HG03097 (cell line): ENCODE results near the gene EFCAB11.
A peak's percentile ranks its signal among the peaks of the same experiment; 100 is the strongest.

ENCODE experiments used
- ATAC-seq: cut with Tn5 transposase; IDR thresholded peaks from one replicate; pipeline ENCODE4 v1.9.1; 2021; ENCODE audit not compliant: unreplicated experiment, low FRiP score

The EFCAB11 gene

GRCh38 chr14:89779707-89780106 is 174.8 kb downstream of the EFCAB11 start:
- ATAC-seq, result no peak

- no peak for ATAC-seq
These were observed 178.6 kb downstream of the EFCAB11 start for GRCh38 chr14:89775946-89776345.

- ATAC-seq, result no peak
These were observed 179.4 kb downstream of the EFCAB11 start for GRCh38 chr14:89775151-89775550.

- ATAC-seq, result peak; percentile 61
These were observed 180.8 kb downstream of the EFCAB11 start for GRCh38 chr14:89773644-89774316.

DNA sequence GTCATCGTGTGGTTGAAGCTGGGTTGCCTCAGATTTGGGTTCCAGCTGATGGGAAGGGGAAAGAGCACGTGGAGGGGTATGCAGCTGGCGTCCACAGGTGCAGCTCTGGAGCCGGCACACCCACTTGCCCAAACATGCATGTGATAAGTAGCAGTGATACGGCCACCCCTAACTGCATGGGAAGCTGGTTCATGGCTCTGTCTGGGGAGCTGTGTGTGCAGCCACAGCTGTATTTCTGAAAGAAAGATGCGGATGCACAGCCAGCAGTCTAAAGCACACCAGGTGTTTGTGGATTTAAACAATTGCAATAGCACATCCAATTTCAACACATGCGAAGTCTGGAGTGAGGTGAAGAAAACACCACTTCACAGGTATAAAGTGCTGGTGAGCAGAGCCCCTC is 181.4 kb downstream of the EFCAB11 start:
- peak; percentile 32 for ATAC-seq

DNA sequence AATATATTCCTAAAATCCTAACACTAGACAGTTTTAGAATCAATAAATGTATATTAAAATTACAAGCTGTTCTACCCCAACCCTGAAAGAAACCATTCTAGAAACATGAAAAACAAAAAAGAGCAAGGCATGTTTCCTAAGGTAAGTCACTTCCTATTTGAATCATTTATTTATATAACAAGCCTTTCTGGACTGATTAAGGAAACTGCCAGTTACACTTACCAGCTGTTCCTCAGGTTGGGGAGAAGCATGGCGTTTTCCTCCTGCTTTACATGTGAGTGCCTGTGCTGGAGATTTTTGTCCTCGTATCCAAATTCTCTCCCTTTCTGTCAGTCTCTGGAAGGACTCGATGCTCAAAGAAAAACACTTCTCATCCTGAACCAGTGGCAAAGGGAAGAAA is 183.3 kb downstream of the EFCAB11 start:
- ATAC-seq, result no peak

DNA sequence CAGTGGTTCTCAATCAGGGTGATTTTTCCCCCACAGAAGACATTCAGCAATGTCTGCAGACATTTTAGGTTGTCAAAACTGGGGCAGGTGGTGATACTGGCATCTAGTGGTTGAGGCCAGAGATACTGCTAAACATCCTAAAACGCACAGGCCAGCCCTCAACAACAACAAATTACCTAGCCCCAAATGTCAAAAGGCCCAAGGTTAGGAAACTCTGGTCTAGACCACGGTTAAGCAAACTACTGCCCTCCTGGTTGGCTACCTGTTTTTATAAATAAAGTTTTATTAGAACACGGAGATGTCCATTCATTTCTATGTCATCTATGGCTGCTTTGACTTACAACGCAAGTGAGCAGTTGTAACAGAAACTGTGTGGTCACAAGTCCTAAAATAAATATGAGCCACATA is 186.7 kb downstream of the EFCAB11 start:
- ATAC-seq, result peak; percentile 57

GRCh38 chr14:89767131-89767530 is 187.4 kb downstream of the EFCAB11 start:
- ATAC-seq, result no peak

DNA sequence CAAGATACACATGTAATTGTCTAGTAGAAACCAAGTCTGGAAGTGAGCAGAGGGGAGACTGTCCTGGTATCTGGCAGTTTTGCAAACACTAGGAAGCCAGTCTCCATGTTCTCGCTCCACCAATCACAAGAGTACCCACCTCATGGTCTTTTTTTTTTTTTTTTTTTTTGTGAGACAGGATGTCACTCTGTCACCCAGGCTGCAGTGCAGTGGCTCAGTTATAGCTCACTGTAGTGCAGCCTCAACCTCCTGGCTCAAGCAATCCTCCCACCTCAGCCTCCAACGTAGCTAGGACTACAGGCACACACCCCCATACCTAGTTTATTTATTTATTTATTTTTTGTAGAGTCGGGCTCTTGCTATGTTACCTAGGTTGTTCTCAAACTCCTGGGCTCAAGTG is 189.2 kb downstream of the EFCAB11 start:
- no peak for ATAC-seq

DNA sequence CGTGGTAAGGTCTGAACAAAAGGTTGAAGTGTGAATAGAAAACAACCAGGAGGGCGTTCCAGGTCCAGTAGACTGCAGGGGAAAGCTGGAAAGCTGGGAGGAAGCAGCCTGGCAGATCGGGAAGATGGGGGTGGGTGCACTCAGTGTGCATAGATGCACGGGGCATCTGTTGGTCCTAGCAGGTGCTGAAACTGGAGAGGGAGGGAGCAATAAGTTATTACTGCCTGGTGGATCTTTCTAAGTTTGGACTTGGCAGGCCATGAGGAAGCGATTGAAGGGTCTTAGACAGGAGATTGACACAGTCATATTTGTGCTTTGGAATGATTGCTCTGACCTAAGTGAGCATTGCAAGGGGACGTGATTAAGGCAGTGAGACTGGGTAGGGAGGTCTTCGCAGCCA is 194.4 kb downstream of the EFCAB11 start:
- ATAC-seq, result no peak

DNA sequence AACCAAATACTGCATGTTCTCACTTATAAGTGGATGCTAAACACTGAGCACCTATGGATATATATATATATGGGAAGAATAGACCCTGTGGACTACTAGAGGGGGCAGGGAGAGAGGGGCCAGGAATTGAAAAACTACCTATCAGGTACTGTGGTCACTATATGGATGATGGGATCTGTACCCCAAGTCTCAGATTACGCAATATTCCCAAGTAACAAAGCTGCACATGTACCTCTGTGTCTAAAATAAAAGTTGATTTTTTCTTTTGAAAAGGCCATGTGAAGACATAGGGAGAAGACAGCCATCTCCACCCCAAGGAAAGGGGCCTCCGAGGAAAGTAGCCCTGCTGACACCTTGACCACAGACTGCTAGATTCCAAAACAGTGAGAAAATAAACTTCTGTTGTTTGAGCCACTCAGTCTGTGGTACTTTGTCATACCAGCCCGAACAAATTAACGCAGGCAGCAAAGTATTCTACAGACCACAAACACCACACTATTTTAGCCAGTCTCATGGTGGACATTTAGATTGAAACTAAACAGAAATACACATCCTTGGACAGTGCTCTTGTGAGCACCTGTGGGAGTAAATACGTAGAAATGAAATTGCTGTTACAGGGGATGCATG is 197.1 kb downstream of the EFCAB11 start:
- no peak for ATAC-seq

GRCh38 chr14:89755816-89756215 is 198.7 kb downstream of the EFCAB11 start:
- no peak for ATAC-seq

DNA sequence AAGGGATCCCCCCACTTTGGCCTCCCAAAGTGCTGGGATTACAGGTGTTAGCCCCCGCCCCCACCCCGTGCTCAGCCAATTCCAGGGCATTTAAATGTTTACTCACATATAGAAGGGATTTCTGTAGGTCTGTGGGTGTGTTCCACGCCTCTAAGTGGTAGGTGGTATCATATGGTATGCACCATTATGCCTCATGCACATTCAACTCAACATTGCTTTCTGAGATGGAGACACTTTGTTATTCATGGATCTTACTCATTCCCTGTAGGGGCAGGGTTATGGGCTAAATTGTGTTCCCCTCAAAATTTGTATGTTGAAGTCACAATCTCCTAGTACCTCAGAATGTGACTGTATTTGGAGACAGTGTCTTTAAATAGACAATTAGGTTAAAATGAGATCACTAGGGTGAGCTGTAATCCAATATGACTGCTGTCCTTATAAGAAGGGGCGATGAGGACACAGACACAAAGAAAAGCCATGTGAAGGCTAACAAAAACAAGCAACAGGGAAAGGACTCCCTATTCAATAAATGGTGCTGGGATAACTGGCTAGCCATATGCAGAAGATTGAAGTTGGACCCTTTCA is 200.6 kb downstream of the EFCAB11 start:
- ATAC-seq, result no peak

DNA sequence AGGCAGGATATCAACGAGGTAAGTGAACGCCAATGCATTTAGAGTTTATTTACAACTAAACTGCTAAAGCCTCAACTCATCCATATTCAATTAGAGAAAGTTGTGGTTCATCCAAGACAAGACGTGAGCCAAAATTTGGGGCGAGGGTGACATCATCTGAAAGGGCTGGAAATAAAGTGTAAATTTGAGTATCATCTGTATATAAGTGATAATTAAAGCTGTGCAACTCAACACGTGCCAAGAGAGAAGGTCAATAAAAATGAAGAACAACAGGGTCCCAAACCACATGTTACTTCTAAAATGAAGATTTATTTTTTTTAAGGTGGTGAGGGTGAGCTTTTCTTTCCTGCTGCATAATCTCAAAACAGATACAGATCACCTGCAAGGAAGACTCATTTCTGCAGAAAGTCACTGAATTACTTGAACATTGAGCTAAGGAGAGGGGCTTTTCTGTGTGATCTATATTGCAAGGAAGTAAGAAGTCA is 203.6 kb downstream of the EFCAB11 start:
- no peak for ATAC-seq

GRCh38 chr14:89750281-89750755 is 204.2 kb downstream of the EFCAB11 start:
- no peak for ATAC-seq

DNA sequence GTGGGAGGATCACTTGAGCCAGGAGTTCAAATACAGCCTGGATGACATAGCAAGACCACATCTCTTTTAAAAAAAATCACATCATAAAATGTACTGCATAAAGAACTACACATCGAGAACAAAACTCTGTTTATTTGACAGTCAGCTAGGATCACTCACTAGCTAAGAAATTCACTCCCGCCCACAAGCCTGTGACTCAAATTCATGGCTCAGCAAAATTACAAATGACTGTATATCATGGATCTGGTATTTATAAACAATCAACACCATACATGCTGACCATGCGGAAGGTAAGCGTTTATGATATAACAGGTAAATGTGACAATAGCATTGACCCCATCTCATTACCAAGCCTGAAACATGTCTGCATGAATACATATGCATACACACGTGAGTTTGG is 206.5 kb downstream of the EFCAB11 start:
- ATAC-seq, result no peak

DNA sequence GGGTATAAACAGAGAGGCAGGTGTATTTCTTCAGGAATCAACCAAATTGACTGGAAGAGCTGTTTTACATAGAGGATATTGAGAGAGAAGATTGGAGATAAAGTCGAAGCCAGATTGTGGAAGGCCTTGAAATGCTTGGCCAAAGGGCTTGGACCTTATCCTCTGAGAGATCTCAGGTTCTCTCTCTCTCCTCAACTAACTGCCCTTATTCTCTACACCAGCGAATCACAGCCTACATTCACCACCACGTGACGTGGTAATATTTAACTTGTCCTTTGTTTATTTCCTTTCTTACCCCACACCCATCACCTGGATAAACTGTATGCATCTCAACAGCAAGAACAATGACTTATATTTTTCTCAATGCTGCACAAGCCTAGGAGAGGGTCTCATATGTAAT is 207.4 kb downstream of the EFCAB11 start:
- ATAC-seq, result no peak

DNA sequence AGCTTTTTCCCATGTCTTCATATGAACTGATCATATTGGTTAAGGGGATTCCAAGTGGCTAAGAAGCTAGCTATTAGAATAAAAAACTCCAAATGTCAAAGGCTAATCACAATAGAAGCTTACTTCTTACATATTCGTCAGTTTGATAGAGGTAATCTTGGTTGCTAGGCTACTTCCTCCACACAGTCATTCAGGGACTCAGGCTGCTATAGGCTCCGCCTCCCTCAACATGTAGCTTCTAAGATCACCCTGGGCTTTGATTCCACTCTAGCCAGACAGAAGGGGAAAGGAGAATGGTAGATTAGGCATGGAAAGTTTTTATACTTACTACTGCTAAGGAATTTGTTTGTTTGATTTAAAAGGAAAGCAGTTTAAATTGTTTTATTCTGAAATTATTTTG is 207.9 kb downstream of the EFCAB11 start:
- no peak for ATAC-seq

DNA sequence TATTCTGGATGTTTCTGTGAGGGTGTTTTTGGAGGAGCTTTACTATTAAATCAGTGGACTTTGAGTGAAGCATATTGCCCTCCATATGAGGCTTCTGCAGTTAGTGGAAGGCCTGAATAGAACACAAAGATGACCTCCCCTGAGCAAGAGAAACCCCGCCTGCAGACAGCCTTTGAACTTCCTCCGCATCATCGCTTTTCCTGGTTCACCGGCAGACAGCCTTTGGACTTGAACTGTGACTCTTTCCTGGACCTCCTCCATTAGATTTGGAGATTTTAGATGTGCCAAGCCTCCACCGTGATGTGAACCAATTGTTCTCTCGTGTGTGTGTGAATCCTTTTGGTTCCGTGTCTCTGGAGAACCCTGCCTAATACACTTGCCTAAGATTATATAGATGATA is 208.4 kb downstream of the EFCAB11 start:
- no peak for ATAC-seq
